ENCODE measurements around the gene SCAP.
A peak's percentile ranks its signal among the peaks of the same experiment; 100 is the strongest.

SCAP gene

DNA sequence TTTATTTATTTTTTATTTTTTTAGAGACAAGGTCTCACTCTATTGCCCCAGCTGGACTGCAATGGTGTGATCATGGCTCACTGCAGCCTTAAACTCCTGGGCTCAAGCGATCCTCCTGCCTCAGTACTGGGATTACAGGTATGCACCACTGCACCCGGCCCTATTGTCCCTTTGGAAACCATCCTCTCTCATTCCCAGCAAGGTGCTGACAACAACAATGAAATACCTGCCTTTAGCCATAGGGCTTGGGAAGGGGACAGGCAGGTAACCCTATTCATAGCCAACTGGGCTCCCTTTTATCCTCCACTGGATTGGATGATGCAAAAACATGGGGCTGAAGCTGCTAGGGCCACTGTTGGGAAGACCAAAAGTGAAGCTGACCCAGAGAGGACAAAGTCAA is 43.1 kb downstream of the SCAP start:
- DNase-seq (ENCODE audit: low spot score) = no peak
- no peak for FAIRE-seq

DNA sequence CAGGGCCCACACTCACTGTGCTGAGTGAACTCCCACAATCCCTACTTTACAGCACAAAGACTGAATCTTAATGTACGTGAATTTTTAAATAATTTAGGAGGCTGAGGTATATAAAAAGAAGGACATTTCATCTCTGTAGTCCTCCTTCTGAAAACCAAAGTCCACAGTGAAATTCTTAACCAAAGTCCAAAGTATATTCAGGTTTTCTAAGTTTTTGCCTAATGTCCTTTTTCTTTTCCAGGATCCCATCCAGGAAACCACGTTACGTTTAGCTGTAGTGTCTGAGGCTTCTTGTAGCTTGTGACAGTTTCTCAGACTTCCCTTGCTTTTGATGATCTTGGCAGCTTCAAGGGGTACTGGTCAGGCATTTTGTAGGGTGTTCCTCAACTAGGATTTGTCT is 44.5 kb downstream of the SCAP start:
- FAIRE-seq = no peak
- DNase-seq (ENCODE audit: low spot score) = no peak

DNA sequence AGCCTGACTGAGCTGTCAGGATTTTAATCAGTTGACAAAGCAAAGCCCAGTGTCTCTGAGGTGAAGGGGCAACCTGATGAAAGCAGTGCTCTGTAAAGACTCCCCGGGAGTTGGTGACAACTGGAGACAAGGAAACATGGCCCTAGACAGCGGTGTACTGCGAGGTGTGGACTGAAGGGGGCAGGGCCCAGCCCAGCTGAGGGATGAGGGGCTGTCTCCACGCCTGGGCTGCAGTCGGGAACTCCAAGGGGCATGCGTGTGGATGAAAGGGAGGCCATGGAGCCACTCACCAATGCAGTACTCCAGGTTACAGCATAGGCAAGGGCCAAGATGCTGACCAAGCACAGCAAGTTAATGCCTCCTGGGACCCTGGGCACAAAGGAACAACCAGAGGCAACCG is 45.1 kb downstream of the SCAP start:
- FAIRE-seq = no peak
- no peak for DNase-seq (ENCODE audit: low spot score)

DNA sequence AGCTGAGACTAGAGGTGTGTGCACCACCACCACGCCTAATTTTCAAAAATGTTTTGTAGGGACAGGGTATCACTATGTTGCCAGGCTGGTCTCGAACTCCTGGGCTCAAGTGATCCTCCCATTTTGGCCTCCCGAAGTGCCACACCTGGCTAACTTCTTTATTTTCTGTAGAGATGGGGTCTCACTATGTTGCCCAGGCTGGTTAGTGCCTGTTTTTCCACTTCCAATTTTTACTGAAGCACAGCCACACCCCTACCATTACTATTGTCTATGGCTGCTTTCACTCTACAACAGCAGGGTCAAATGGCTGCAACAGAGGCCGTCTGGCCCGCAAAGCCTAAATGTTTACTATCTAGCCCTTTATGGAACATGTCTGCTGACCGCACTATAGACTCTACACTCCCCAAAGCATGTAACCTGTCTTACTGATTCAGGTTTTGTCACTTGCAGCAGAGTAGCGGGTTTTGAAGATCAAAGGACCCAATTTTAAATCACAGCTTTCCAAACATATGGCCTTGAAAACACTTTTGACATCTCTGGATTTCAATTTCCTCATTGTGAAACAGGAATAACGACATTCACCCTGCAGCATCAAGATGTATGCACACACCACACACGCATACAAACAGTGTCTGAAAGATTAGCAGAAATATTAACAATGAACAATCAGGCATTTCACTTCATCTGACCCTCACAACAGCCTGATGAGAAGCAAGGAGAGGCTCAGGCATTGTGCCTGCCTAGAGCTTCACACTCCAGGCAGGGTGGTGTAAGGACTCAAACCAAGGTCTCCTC is 46.1 kb downstream of the SCAP start:
- FAIRE-seq = no peak
- no peak for DNase-seq (ENCODE audit: low spot score)

DNA sequence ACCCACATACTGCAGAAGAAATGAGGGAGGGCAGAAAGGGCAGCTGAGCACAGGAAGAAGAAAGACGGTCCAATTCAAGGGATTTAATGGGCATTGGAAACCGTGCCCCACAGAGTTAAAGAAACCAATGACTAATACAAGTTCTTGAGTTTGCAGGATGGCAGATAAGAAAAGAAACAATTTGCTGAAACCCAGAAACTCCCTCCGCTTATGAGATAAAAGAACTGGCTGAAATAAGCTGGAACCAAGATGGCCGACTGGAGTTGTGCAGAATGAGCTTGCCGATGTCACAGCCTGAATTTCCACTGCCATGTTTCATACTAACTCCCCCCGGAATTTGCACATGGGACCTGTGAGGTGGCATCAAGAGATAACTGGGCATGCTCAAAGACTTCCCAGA is 47.1 kb downstream of the SCAP start:
- no peak for FAIRE-seq
- DNase-seq (ENCODE audit: low spot score) = no peak

GRCh38 chr3:47427866-47428265 is 47.9 kb downstream of the SCAP start:
- FAIRE-seq (no peak), DNase-seq (ENCODE audit: low spot score) (no peak)

DNA sequence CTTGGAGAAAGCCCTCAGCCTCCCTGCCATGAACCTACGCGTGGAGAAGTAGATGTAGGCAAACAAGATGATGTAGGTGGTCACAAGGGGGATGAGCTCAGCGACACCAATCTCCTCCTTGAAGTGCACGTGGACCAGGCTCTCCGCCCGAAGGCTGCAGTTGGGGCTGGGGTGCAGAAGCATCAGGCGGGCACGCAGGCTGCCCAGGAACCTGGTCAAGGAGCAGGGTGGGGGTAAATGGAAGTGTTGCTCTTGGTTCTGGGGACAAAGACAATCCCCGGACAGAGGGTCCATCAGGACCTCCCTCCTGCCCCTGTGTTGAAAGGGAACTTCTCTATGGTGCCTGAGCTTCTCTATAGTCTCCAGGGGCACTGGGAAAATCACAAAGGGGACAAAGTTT is 49.8 kb downstream of the SCAP start:
- FAIRE-seq (no peak), DNase-seq (ENCODE audit: low spot score) (no peak)

GRCh38 chr3:47425383-47425778 is 50.4 kb downstream of the SCAP start:
- DNase-seq (ENCODE audit: low spot score) = no peak
- no peak for FAIRE-seq

DNA sequence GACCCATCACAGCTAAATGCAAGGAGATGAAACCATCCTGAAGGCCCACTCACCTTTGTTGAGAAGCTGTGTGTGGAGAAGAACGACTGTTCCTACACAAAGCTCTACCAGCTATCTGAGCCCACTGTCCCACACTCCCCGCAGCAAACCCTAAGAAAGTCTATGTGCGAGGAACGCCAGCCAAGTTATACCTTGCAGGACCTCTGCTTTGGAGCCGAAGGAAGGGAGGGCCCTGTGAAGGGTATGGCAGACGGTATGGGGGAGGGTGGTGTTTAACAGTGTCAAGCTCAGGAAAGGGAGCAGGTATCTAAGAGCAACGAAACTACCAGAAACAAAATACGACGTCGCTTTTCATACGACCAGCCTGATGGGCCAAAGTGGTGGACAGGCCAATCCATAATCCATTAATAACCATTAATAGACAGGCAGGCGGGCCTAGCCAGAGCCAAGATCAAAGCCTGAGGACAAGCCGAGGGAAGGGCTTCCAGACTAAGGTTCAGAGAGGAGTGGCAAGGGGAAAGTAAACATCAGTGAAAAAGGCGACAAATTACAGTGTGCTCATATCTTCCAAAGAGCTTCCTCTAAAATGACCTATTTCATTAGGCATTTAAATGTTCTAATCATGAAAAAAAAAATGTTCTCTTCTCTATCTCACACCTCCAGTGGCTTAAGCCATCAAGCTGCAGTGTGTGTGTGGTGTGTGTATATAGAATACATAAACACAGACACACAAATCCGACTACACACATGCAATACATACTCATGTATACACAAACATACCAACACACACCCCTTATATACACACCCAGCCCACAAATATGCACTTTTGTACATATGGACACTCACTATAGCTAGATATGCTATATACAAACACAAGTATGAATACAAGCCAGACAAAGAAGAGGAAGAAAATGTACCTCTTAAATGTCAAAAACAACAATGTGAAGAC is 51.0 kb downstream of the SCAP start:
- no peak for DNase-seq (ENCODE audit: low spot score)
- FAIRE-seq = no peak

DNA sequence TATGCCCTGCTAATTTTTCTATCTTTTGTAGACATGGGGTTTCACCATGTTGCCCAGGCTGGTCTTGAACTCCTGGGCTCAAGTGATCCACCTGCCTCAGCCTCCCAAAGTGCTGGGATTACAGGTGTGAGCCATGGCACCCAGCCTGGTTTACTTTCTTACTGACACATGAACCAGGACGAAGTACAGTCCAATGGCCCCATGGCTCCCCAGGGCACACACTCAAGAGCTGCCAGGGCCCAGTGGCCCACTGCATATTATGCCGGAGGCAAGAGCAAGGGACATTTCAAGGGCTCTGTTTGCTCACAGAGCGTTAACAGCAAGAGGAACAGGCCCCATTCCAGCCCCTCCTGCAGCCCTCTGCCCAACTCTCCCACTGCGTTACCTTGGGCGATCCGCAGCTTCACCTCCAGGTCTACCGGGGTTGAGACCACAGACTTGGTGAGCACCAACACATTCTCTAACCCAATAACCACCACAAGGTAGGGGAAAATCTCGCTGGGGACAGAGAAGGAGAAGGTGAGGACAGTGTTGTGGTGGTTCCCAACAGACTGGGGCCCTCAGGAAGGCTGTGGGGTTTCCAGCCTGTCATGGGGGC is 52.1 kb downstream of the SCAP start:
- FAIRE-seq (no peak), DNase-seq (ENCODE audit: low spot score) (no peak)

- DNase-seq (ENCODE audit: low spot score) (no peak), FAIRE-seq (no peak)
These were observed 53.0 kb downstream of the SCAP start for GRCh38 chr3:47422743-47423142.

DNA sequence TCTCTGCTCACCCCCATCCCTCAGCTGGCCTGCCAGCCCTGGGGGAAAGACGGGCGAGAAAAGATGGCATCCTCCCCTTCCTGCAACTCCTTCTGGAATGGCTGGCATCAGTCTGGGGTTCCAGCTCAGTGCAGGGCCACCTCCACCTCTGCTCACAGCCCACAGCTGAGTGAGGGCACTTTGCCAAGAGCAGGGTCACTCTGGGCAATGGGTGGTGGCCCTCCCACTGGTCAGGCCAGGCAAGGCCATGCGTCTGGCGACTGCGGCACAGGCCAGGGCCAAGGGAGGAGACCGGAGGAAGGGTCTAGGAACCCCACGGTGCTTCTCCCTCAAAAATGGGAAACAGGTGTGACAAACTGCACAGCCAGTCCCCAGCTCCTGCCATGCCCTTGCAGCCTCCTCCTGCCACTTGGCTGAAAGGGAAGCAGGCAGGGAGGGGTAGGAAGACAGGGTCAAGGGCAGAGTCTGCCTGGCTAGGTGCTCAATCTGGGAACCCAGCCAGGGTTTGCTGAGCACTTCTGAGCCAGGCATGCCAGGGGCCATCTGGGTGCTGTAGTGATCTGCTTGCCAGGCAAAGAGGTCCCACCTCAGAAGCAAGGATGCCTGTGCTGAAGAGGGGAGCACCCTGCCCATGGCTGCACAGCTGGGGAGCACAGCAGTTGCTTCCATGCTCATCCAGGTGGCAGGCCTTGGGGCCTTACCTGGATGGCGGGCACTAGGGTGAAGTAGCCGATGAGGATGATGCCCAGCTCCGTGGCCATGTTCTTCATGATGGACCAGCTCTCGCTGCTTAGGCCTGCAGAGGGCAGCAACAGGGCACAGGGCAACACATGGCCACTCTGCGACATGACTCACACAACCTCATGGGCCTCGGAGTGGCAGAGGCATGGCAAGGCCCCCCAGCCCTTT is 53.7 kb downstream of the SCAP start:
- peak; percentile 63 for DNase-seq (ENCODE audit: low spot score)
- no peak for FAIRE-seq

- FAIRE-seq (peak; percentile 59), DNase-seq (ENCODE audit: low spot score) (peak; percentile 88)
These were observed 54.9 kb downstream of the SCAP start for GRCh38 chr3:47420511-47421484.

- FAIRE-seq (no peak), DNase-seq (ENCODE audit: low spot score) (no peak)
These were observed 55.7 kb downstream of the SCAP start for GRCh38 chr3:47420044-47420430.

DNA sequence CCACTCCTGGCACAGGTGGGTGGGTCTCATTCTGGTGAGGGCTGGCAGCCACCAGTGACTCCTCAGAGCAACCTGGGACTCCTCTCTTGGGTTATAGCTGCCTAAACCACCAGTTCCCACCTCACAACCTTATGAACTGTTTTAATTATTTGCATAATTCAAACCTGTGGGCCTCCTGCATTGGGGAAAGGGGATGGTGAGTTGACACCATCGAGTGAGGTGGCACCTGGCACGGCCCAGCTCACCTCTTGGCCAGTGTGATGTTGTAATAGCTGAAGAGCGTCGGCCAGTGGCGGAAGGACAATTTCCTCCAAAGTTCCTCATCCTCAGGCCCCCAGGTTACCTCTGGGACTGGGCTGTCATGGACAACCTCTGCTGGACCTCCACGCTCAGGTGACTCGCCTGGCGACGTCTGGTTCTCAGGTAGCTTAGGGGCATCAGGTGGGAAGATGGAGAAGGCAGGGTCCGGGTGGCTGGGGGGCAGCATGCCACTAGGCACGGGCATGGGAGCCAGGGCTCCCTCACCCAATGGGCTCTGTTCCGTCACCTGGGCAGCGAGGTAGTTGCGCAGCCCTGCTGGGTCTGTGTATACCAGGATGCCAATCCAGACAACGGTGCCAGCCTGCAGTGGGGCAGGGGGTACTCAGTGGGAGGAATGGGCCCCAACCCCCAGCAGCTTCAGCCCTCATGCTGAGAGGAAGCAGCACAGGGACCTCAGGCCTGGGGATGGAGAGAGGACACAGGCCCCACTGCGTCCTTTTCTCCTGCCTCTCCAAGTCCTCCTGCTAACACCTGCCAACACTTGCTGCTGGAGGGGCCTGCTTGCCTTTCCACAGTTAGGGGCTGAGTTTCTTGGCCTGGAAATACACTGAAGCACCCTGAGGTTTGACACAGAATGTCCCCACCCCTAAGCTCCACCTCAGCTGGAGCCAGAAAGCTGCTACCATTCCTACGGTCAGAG is 56.4 kb downstream of the SCAP start:
- FAIRE-seq (no peak), DNase-seq (ENCODE audit: low spot score) (no peak)

DNA sequence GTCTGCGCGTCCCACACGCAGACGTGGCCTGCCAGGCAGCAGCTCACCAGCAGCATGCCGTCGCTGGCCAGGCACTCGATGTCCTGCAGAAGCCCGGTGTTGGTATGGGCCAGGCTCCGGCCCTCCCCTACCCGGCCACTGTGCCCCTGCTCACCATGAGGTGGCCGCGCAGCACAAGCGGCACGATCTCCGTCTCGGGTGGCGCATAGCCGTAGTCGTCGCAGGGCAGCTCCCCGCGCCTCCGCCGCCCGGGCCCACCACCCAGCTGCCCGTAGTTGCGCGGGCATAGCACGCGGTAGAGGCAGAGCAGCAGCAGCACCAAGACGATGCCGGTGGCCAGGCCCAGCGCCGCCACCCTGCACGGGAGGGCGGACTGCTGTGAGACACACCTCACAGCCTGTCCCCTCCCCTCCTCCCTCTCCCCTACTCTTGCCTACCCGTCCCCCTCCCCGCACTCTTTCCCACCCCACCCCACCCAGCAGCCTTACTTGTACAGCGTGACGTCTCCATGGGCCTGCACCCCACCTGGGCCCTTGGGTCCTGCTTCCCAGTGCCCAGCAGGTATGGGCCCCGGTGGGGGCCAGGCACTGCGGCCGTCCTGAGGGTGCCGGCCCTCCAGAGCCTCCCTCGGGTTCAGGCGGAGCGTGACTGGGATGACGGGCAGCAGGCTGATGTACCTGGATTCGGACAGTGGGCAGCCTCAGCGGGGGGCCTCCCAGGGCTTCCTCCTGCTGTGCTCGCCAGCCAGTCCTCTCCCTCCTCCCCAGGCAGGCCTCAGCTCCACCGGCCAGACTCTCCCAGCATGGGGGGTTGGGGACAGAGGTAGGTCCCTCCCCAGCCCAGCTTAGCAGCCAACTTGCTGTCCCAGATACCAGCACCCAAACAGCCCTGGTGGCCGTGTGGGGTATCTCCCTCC is 57.3 kb downstream of the SCAP start:
- FAIRE-seq = no peak
- no peak for DNase-seq (ENCODE audit: low spot score)

- no peak for FAIRE-seq
- no peak for DNase-seq (ENCODE audit: low spot score)
These were observed 59.7 kb downstream of the SCAP start for GRCh38 chr3:47416041-47416440.
